Activated CD4-positive, alpha-beta memory T cell treated with anti-CD3 and anti-CD28 coated beads, Interleukin-2, amount 10 ng/mL, durations not matched to agents 7 days and 5 days (primary cell): ENCODE results near the gene IGSF22. TPM values are rescaled to one million over a fixed set of nuclear protein-coding genes. Genes with fewer than 3 reads are reported as not detected.
A peak's percentile ranks its signal among the peaks of the same experiment; 100 is the strongest.

Experiments
- CTCF ChIA-PET: fragments of 350-600 bp; sonication (Branson Sonifier 250); formaldehyde crosslinking; loops from one replicate; lab custom pipeline; 2021; ENCODE audit warnings: antibody characterized with exemption, inconsistent platforms; lab: Charles Lee
- POLR2A ChIA-PET: fragments of 350-600 bp; sonication (Branson Sonifier 250); formaldehyde crosslinking; loops from one replicate; lab custom pipeline; 2021; ENCODE audit warnings: antibody characterized with exemption; lab: Charles Lee
- DNase-seq: peaks from one replicate; pipeline ENCODE4 v3.0.0-alpha.2; 2020
- H3K27ac Mint-ChIP-seq: one replicate; pipeline ENCODE4 v1.8.0; 2021; ENCODE audit warnings: mild to moderate bottlenecking, mixed read lengths
- H3K27me3 Mint-ChIP-seq: one replicate; pipeline ENCODE4 v1.8.0; 2021; ENCODE audit warnings: mixed read lengths
- H3K36me3 Mint-ChIP-seq: one replicate; pipeline ENCODE4 v1.8.0; 2021; ENCODE audit warnings: low read depth, mixed read lengths
- H3K4me1 Mint-ChIP-seq: one replicate; pipeline ENCODE4 v1.8.0; 2021; ENCODE audit warnings: mixed read lengths
- H3K4me3 Mint-ChIP-seq: one replicate; pipeline ENCODE4 v1.8.0; 2021; ENCODE audit warnings: mild to moderate bottlenecking, mixed read lengths
- H3K9me3 Mint-ChIP-seq: one replicate; pipeline ENCODE4 v1.8.0; 2021; ENCODE audit warnings: mixed read lengths
- total RNA-seq, 2 experiments: library from RNA; stranded (reverse); gene quantifications; one replicate each; pipeline ENCODE4 v1.2.3, GENCODE V29; 2021

The IGSF22 gene
- total RNA-seq, 2 experiments from 2014 or later, result 0.50 to 2.7 TPM

DNA sequence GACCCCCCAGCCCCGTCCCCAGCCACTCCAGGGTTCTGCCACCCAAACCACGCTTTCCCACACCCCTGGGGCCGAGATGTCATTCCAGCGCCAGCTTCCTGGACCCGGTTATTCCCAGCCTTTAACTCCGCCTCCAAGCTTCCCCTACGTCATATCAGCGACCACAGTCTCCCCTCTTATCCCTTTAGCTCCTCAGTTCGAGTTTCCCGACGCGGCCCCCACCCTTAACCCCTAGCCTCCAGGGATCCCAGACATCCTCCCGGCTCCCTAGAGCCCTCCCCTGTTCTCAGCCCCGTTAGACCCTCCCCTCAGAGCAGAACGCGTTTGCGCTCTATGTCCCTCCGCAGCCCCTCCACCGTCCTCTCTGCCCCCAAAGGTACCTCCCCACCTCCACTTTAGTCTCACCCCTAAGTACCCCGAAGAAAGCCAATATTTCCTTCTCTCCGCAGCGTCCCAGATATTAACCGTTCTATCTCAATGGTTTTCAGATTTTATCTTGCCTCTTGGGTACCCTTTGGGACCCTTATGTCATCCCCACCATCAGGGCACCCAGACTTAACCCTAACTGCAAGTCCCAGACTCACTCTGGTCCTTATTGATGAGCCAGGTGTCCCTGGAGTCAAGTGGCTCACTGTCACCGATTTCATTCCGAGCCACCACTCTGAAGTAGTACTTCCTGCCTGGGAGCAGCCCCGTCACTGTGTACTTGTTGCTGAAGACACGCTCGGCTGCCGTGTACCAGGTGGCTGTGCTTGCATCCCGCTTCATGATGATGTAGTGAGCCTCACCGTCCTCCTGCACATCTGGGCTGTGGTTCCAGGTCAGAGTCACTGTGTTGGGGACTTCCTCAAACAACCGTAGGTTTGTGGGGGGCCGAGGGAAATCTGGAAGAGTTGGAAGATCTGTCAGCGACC is 19.4 kb downstream of the IGSF22 start:
- peak; percentile 59 for DNase-seq
- peaks cover 46% of the 10 kb centered on the region for H3K27me3 Mint-ChIP-seq
- H3K36me3 Mint-ChIP-seq, result no peaks in the 10 kb centered on the region
- peak overlapping the region; percentile 44 for H3K27ac Mint-ChIP-seq
- H3K4me3 Mint-ChIP-seq, result peak overlapping the region; percentile 73
- POLR2A ChIA-PET, result interaction anchor here (0.8 to 1.9 kb wide), 3 partner anchors 11 to 179 kb away, joined by 3 to 5 read pairs (median 4); no protein-coding TSS in a partner anchor
- no peaks in the 10 kb centered on the region for H3K9me3 Mint-ChIP-seq
- H3K4me1 Mint-ChIP-seq, result peaks cover 20% of the 10 kb centered on the region
- CTCF ChIA-PET, result interaction anchor here (1.2 to 1.9 kb wide), 4 partner anchors 9 to 25 kb away, joined by 3 to 10 read pairs (median 4); no protein-coding TSS in a partner anchor

- ChIA-PET POLR2A (interaction anchor here (0.8 to 1.9 kb wide), 4 partner anchors 11 to 180 kb away, joined by 3 to 5 read pairs (median 4); no protein-coding TSS in a partner anchor), CTCF (interaction anchor here (1.0 to 1.9 kb wide), 4 partner anchors 17 to 54 kb away, joined by 3 to 10 read pairs (median 5); no protein-coding TSS in a partner anchor)
Measured at GRCh38 chr11:18705651-18706281, 20.2 kb downstream of the IGSF22 start.

GRCh38 chr11:18704698-18705097 is 21.3 kb downstream of the IGSF22 start:
- H3K36me3 Mint-ChIP-seq, result no peaks in the 10 kb centered on the region
- ChIA-PET POLR2A (interaction anchor here (0.9 to 1.9 kb wide), 3 partner anchors 9 to 179 kb away, joined by 3 to 5 read pairs (median 4); partner anchors contain the start of gene SPTY2D1), CTCF (interaction anchor here (0.9 to 1.0 kb wide), 2 partner anchors 17 to 53 kb away, joined by 5 to 7 read pairs; no protein-coding TSS in a partner anchor)
- no peak overlapping the region for H3K4me3 Mint-ChIP-seq
- H3K27ac Mint-ChIP-seq, result no peak overlapping the region
- H3K9me3 Mint-ChIP-seq, result no peaks in the 10 kb centered on the region
- H3K4me1 Mint-ChIP-seq, result peaks cover 23% of the 10 kb centered on the region
- peaks cover 52% of the 10 kb centered on the region for H3K27me3 Mint-ChIP-seq
- no peak for DNase-seq

More at GRCh38 chr11:18705651-18706281, 20.2 kb downstream of the IGSF22 start:
- Mint-ChIP-seq H3K27me3 (peaks cover 50% of the 10 kb centered on the region), H3K9me3 (no peaks in the 10 kb centered on the region), H3K4me3 (peak overlapping the region; percentile 21), H3K27ac (no peak overlapping the region), H3K36me3 (no peaks in the 10 kb centered on the region), H3K4me1 (peaks cover 20% of the 10 kb centered on the region)
- DNase-seq, result no peak

GRCh38 chr11:18704045-18704645 is 21.8 kb downstream of the IGSF22 start:
- no peaks in the 10 kb centered on the region for H3K36me3 Mint-ChIP-seq
- DNase-seq, result no peak
- peaks cover 29% of the 10 kb centered on the region for H3K4me1 Mint-ChIP-seq
- CTCF ChIA-PET, result interaction anchor here (0.9 kb wide), 1 partner anchor 18 kb away, joined by 7 read pairs; no protein-coding TSS in a partner anchor
- no peak overlapping the region for H3K27ac Mint-ChIP-seq
- H3K9me3 Mint-ChIP-seq, result no peaks in the 10 kb centered on the region
- H3K4me3 Mint-ChIP-seq, result no peak overlapping the region
- POLR2A ChIA-PET, result interaction anchor here (1.5 kb wide), 1 partner anchor 70 kb away, joined by 4 read pairs; the partner anchor contains the start of gene SPTY2D1
- peaks cover 54% of the 10 kb centered on the region for H3K27me3 Mint-ChIP-seq

GRCh38 chr11:18703001-18703763 is 22.8 kb downstream of the IGSF22 start:
- H3K4me1 Mint-ChIP-seq, result peaks cover 33% of the 10 kb centered on the region
- POLR2A ChIA-PET, result interaction anchor here (0.6 to 1.1 kb wide), 2 partner anchors 21 to 33 kb away, joined by 3 read pairs; no protein-coding TSS in a partner anchor

DNA sequence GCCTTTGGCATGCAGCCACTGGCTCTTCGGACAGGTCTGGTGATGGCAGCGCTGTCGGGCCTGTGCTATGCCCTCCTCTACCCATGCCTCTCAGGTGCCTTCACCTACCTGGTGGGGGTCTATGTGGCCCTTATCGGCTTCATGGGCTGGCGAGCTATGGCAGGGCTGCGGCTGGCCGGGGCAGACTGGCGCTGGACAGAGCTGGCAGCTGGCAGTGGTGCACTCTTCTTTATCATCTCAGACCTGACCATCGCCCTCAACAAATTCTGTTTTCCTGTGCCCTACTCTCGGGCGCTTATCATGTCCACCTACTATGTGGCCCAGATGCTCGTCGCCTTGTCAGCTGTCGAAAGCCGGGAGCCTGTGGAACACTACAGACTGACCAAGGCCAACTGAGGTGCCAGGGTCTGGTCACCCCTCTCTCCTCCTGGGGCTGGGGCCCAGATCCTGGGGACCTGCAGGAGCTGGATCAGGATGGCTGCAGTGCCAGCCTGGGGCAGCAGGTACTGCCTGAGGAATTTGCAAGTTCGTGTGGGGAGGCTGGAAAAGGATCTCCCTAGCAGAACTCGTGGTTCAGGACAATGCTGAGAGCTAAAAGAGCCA is 24.3 kb downstream of the IGSF22 start:
- Mint-ChIP-seq H3K36me3 (no peaks in the 10 kb centered on the region), H3K4me1 (peaks cover 37% of the 10 kb centered on the region), H3K27ac (no peak overlapping the region), H3K9me3 (no peaks in the 10 kb centered on the region), H3K27me3 (peaks cover 37% of the 10 kb centered on the region), H3K4me3 (no peak overlapping the region)
- ChIA-PET POLR2A (no interaction called here), CTCF (interaction anchor here (0.7 to 1.3 kb wide), 2 partner anchors 24 to 162 kb away, joined by 3 read pairs; partner anchors contain the start of gene IGSF22)
- DNase-seq, result no peak

More at GRCh38 chr11:18703001-18703763, 22.8 kb downstream of the IGSF22 start:
- H3K27ac Mint-ChIP-seq, result no peak overlapping the region
- CTCF ChIA-PET, result no interaction called here
- H3K4me3 Mint-ChIP-seq, result no peak overlapping the region
- H3K36me3 Mint-ChIP-seq, result no peaks in the 10 kb centered on the region
- H3K27me3 Mint-ChIP-seq, result peaks cover 49% of the 10 kb centered on the region
- DNase-seq, result no peak
- H3K9me3 Mint-ChIP-seq, result no peaks in the 10 kb centered on the region

GRCh38 chr11:18700872-18701271 is 25.1 kb downstream of the IGSF22 start:
- DNase-seq, result no peak
- ChIA-PET CTCF (no interaction called here), POLR2A (no interaction called here)
- no peak overlapping the region for H3K4me3 Mint-ChIP-seq
- no peaks in the 10 kb centered on the region for H3K36me3 Mint-ChIP-seq
- peaks cover 32% of the 10 kb centered on the region for H3K27me3 Mint-ChIP-seq
- no peak overlapping the region for H3K27ac Mint-ChIP-seq
- no peaks in the 10 kb centered on the region for H3K9me3 Mint-ChIP-seq
- H3K4me1 Mint-ChIP-seq, result peaks cover 31% of the 10 kb centered on the region

DNA sequence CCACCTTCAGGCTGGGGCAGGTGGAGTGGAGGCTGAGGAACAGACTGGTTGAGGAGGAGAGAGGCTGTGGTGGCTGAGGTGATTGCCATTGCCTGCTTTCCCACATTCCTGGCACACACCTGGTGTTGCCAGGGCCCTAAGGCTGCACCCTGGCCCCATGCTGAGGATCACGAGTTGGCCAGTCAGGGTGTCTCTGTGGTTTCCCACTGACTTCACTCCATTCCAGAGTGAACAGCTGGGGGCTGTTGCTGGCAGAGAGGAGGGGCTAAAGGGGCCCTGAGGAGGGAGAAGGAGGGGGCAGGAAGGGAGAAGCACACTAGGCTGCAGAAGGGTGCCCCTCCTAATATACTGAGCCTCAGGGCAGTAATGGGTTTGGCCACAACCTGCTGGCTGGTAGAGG is 25.6 kb downstream of the IGSF22 start:
- ChIA-PET CTCF (no interaction called here), POLR2A (interaction anchor here (1.2 kb wide), 1 partner anchor 173 kb away, joined by 3 read pairs; no protein-coding TSS in a partner anchor)
- no peaks in the 10 kb centered on the region for H3K9me3 Mint-ChIP-seq
- H3K27me3 Mint-ChIP-seq, result peaks cover 27% of the 10 kb centered on the region
- H3K4me3 Mint-ChIP-seq, result peak overlapping the region; percentile 45
- H3K27ac Mint-ChIP-seq, result no peak overlapping the region
- DNase-seq, result no peak
- H3K4me1 Mint-ChIP-seq, result peaks cover 26% of the 10 kb centered on the region
- no peaks in the 10 kb centered on the region for H3K36me3 Mint-ChIP-seq

- no peak for DNase-seq
- ChIA-PET POLR2A (interaction anchor here (1.2 to 2.8 kb wide), 2 partner anchors 21 to 173 kb away, joined by 3 to 10 read pairs; no protein-coding TSS in a partner anchor), CTCF (no interaction called here)
- Mint-ChIP-seq H3K27me3 (peaks cover 22% of the 10 kb centered on the region), H3K36me3 (no peaks in the 10 kb centered on the region), H3K9me3 (no peaks in the 10 kb centered on the region), H3K4me3 (peak overlapping the region; percentile 75), H3K27ac (no peak overlapping the region), H3K4me1 (peaks cover 22% of the 10 kb centered on the region)
Measured at GRCh38 chr11:18699848-18700261, 26.1 kb downstream of the IGSF22 start.

DNA sequence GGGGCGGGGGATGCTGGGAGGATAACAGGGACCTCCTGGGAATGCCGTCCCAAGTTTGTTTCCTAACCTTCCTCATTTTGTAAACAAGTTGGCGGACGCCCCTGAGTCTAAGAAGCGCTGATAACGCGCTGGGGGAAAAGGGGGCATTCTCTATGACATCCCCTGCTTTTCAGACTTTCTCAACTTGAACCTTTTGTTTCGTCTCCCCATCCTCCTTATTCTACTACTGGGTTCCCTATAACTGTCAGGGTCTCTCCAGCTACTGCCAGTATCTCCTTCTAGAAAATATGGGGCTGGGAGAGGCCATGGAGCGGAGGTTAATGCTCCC is 26.8 kb downstream of the IGSF22 start:
- H3K4me3 Mint-ChIP-seq, result peak overlapping the region; percentile 75
- DNase-seq, result no peak
- CTCF ChIA-PET, result no interaction called here
- H3K36me3 Mint-ChIP-seq, result no peaks in the 10 kb centered on the region
- H3K27me3 Mint-ChIP-seq, result peaks cover 21% of the 10 kb centered on the region
- peaks cover 21% of the 10 kb centered on the region for H3K4me1 Mint-ChIP-seq
- H3K9me3 Mint-ChIP-seq, result no peaks in the 10 kb centered on the region
- POLR2A ChIA-PET, result interaction anchor here (1.2 to 2.8 kb wide), 3 partner anchors 22 to 172 kb away, joined by 3 to 10 read pairs (median 3); partner anchors contain the start of gene UEVLD
- H3K27ac Mint-ChIP-seq, result no peak overlapping the region
